ENCODE results near the gene GDAP2. TPM values are rescaled to one million over a fixed set of nuclear protein-coding genes. Genes with fewer than 3 reads are reported as not detected.

Gene GDAP2
- total RNA-seq, 1 experiment from 2014 or later, result 26.4 TPM

GRCh38 chr1:117830222-117830621 is 99.2 kb downstream of the GDAP2 start:
- no peak overlapping the region for H3K4me2 ChIP-seq (ENCODE audit: low read depth, low read length, poor library complexity, severe bottlenecking)
- H3K4me3 ChIP-seq (ENCODE audit: low read length), result no peak overlapping the region
- DNase-seq, result no peak
- no peak overlapping the region for H3K9ac ChIP-seq (ENCODE audit: low read length)
- H3K27ac ChIP-seq (ENCODE audit: low read length), result no peak overlapping the region
- no peaks in the 10 kb centered on the region for H4K20me1 ChIP-seq (ENCODE audit: insufficient read depth, low read depth, low read length)
- no peaks in the 10 kb centered on the region for H3K9me2 ChIP-seq (replicated peaks; ENCODE audit: insufficient read depth, low read length)
- no peaks in the 10 kb centered on the region for H3K27me3 ChIP-seq (ENCODE audit: low read length)
- H3K79me2 ChIP-seq (ENCODE audit: low read length), result no peaks in the 10 kb centered on the region
- H3K4me1 ChIP-seq (ENCODE audit: low read length), result no peaks in the 10 kb centered on the region
- H2AFZ ChIP-seq (ENCODE audit: low read length), result no peak overlapping the region
- H3K36me3 ChIP-seq (ENCODE audit: insufficient read depth, low read length), result no peaks in the 10 kb centered on the region
- no peaks in the 10 kb centered on the region for H3K9me3 ChIP-seq (ENCODE audit: low read length)

GRCh38 chr1:117828201-117828600 is 101.2 kb downstream of the GDAP2 start:
- H3K9ac ChIP-seq (ENCODE audit: low read length), result no peak overlapping the region
- no peaks in the 10 kb centered on the region for H3K4me1 ChIP-seq (ENCODE audit: low read length)

GRCh38 chr1:117826540-117827078 is 102.8 kb downstream of the GDAP2 start:
- H2AFZ ChIP-seq (ENCODE audit: low read length), result no peak overlapping the region
- H3K27me3 ChIP-seq (ENCODE audit: low read length), result no peaks in the 10 kb centered on the region
- no peak overlapping the region for H3K27ac ChIP-seq (ENCODE audit: low read length)
- no peaks in the 10 kb centered on the region for H3K9me3 ChIP-seq (ENCODE audit: low read length)
- H3K4me1 ChIP-seq (ENCODE audit: low read length), result no peaks in the 10 kb centered on the region
- H3K36me3 ChIP-seq (ENCODE audit: insufficient read depth, low read length), result no peaks in the 10 kb centered on the region
- H3K9ac ChIP-seq (ENCODE audit: low read length), result no peak overlapping the region
- no peaks in the 10 kb centered on the region for H3K9me2 ChIP-seq (replicated peaks; ENCODE audit: insufficient read depth, low read length)
- no peaks in the 10 kb centered on the region for H4K20me1 ChIP-seq (ENCODE audit: insufficient read depth, low read depth, low read length)
- H3K4me2 ChIP-seq (ENCODE audit: low read depth, low read length, poor library complexity, severe bottlenecking), result no peak overlapping the region
- H3K79me2 ChIP-seq (ENCODE audit: low read length), result no peaks in the 10 kb centered on the region
- no peak for DNase-seq
- no peak overlapping the region for H3K4me3 ChIP-seq (ENCODE audit: low read length)

More at GRCh38 chr1:117828201-117828600, 101.2 kb downstream of the GDAP2 start:
- no peaks in the 10 kb centered on the region for H3K36me3 ChIP-seq (ENCODE audit: insufficient read depth, low read length)
- no peaks in the 10 kb centered on the region for H3K27me3 ChIP-seq (ENCODE audit: low read length)
- no peak for DNase-seq
- no peak overlapping the region for H3K4me2 ChIP-seq (ENCODE audit: low read depth, low read length, poor library complexity, severe bottlenecking)
- H3K9me2 ChIP-seq (replicated peaks; ENCODE audit: insufficient read depth, low read length), result no peaks in the 10 kb centered on the region
- no peak overlapping the region for H2AFZ ChIP-seq (ENCODE audit: low read length)
- H4K20me1 ChIP-seq (ENCODE audit: insufficient read depth, low read depth, low read length), result no peaks in the 10 kb centered on the region
- H3K4me3 ChIP-seq (ENCODE audit: low read length), result no peak overlapping the region
- H3K27ac ChIP-seq (ENCODE audit: low read length), result no peak overlapping the region
- no peaks in the 10 kb centered on the region for H3K9me3 ChIP-seq (ENCODE audit: low read length)
- no peaks in the 10 kb centered on the region for H3K79me2 ChIP-seq (ENCODE audit: low read length)

- Histone ChIP-seq H4K20me1 (ENCODE audit: insufficient read depth, low read depth, low read length) (no peaks in the 10 kb centered on the region), H3K4me1 (ENCODE audit: low read length) (no peaks in the 10 kb centered on the region), H3K4me2 (ENCODE audit: low read depth, low read length, poor library complexity, severe bottlenecking) (no peak overlapping the region), H2AFZ (ENCODE audit: low read length) (no peak overlapping the region), H3K27ac (ENCODE audit: low read length) (no peak overlapping the region), H3K9ac (ENCODE audit: low read length) (no peak overlapping the region), H3K79me2 (ENCODE audit: low read length) (no peaks in the 10 kb centered on the region), H3K9me3 (ENCODE audit: low read length) (no peaks in the 10 kb centered on the region), H3K36me3 (ENCODE audit: insufficient read depth, low read length) (no peaks in the 10 kb centered on the region), H3K27me3 (ENCODE audit: low read length) (no peaks in the 10 kb centered on the region), H3K9me2 (replicated peaks; ENCODE audit: insufficient read depth, low read length) (no peaks in the 10 kb centered on the region), H3K4me3 (ENCODE audit: low read length) (no peak overlapping the region)
- DNase-seq, result no peak
Measured at GRCh38 chr1:117826119-117826518, 103.3 kb downstream of the GDAP2 start.

GRCh38 chr1:117825414-117825813 is 104.0 kb downstream of the GDAP2 start:
- Histone ChIP-seq H3K79me2 (ENCODE audit: low read length) (no peaks in the 10 kb centered on the region), H3K4me2 (ENCODE audit: low read depth, low read length, poor library complexity, severe bottlenecking) (no peak overlapping the region), H3K27ac (ENCODE audit: low read length) (no peak overlapping the region), H4K20me1 (ENCODE audit: insufficient read depth, low read depth, low read length) (no peaks in the 10 kb centered on the region), H3K9me2 (replicated peaks; ENCODE audit: insufficient read depth, low read length) (no peaks in the 10 kb centered on the region), H3K4me1 (ENCODE audit: low read length) (no peaks in the 10 kb centered on the region), H3K9me3 (ENCODE audit: low read length) (no peaks in the 10 kb centered on the region), H3K27me3 (ENCODE audit: low read length) (no peaks in the 10 kb centered on the region), H2AFZ (ENCODE audit: low read length) (no peak overlapping the region), H3K36me3 (ENCODE audit: insufficient read depth, low read length) (no peaks in the 10 kb centered on the region), H3K4me3 (ENCODE audit: low read length) (no peak overlapping the region), H3K9ac (ENCODE audit: low read length) (no peak overlapping the region)
- DNase-seq, result no peak

- DNase-seq, result no peak
- H3K4me2 ChIP-seq (ENCODE audit: low read depth, low read length, poor library complexity, severe bottlenecking), result no peak overlapping the region
- no peaks in the 10 kb centered on the region for H3K79me2 ChIP-seq (ENCODE audit: low read length)
- H3K36me3 ChIP-seq (ENCODE audit: insufficient read depth, low read length), result no peaks in the 10 kb centered on the region
- H3K4me1 ChIP-seq (ENCODE audit: low read length), result no peaks in the 10 kb centered on the region
- H3K27ac ChIP-seq (ENCODE audit: low read length), result no peak overlapping the region
- no peaks in the 10 kb centered on the region for H3K9me2 ChIP-seq (replicated peaks; ENCODE audit: insufficient read depth, low read length)
- H3K9me3 ChIP-seq (ENCODE audit: low read length), result no peaks in the 10 kb centered on the region
- no peak overlapping the region for H2AFZ ChIP-seq (ENCODE audit: low read length)
- H3K27me3 ChIP-seq (ENCODE audit: low read length), result no peaks in the 10 kb centered on the region
- H3K9ac ChIP-seq (ENCODE audit: low read length), result no peak overlapping the region
- H3K4me3 ChIP-seq (ENCODE audit: low read length), result no peak overlapping the region
- no peaks in the 10 kb centered on the region for H4K20me1 ChIP-seq (ENCODE audit: insufficient read depth, low read depth, low read length)
Measured at GRCh38 chr1:117824616-117825015, 104.8 kb downstream of the GDAP2 start.

- Histone ChIP-seq H3K27me3 (ENCODE audit: low read length) (no peaks in the 10 kb centered on the region), H3K4me1 (ENCODE audit: low read length) (no peaks in the 10 kb centered on the region), H2AFZ (ENCODE audit: low read length) (no peak overlapping the region), H3K79me2 (ENCODE audit: low read length) (no peaks in the 10 kb centered on the region), H3K4me2 (ENCODE audit: low read depth, low read length, poor library complexity, severe bottlenecking) (no peak overlapping the region), H3K36me3 (ENCODE audit: insufficient read depth, low read length) (no peaks in the 10 kb centered on the region), H3K9me2 (replicated peaks; ENCODE audit: insufficient read depth, low read length) (no peaks in the 10 kb centered on the region), H4K20me1 (ENCODE audit: insufficient read depth, low read depth, low read length) (no peaks in the 10 kb centered on the region), H3K9ac (ENCODE audit: low read length) (no peak overlapping the region), H3K4me3 (ENCODE audit: low read length) (no peak overlapping the region), H3K9me3 (ENCODE audit: low read length) (no peaks in the 10 kb centered on the region), H3K27ac (ENCODE audit: low read length) (no peak overlapping the region)
- no peak for DNase-seq
Measured at GRCh38 chr1:117821774-117822482, 107.5 kb downstream of the GDAP2 start.

- no peaks in the 10 kb centered on the region for H3K36me3 ChIP-seq (ENCODE audit: insufficient read depth, low read length)
- no peak overlapping the region for H2AFZ ChIP-seq (ENCODE audit: low read length)
- no peak overlapping the region for H3K4me3 ChIP-seq (ENCODE audit: low read length)
- no peak overlapping the region for H3K27ac ChIP-seq (ENCODE audit: low read length)
- no peaks in the 10 kb centered on the region for H3K9me2 ChIP-seq (replicated peaks; ENCODE audit: insufficient read depth, low read length)
- no peaks in the 10 kb centered on the region for H3K79me2 ChIP-seq (ENCODE audit: low read length)
- no peaks in the 10 kb centered on the region for H3K27me3 ChIP-seq (ENCODE audit: low read length)
- H3K9me3 ChIP-seq (ENCODE audit: low read length), result no peaks in the 10 kb centered on the region
- H4K20me1 ChIP-seq (ENCODE audit: insufficient read depth, low read depth, low read length), result no peaks in the 10 kb centered on the region
- no peak overlapping the region for H3K9ac ChIP-seq (ENCODE audit: low read length)
- H3K4me2 ChIP-seq (ENCODE audit: low read depth, low read length, poor library complexity, severe bottlenecking), result no peak overlapping the region
- H3K4me1 ChIP-seq (ENCODE audit: low read length), result no peaks in the 10 kb centered on the region
- DNase-seq, result no peak
Measured at GRCh38 chr1:117821382-117821755, 108.1 kb downstream of the GDAP2 start.
